SJCRH30 (cell line): ENCODE data around the gene IGFL1. TPM values are rescaled to one million over a fixed set of nuclear protein-coding genes. Genes with fewer than 3 reads are reported as not detected.
"Not testable (repeated sequence)": the region's sequence is repeated elsewhere in the genome, so short reads cannot be mapped to it uniquely, and the experiment has no call there.

Experiments used
- DNase-seq, 2 experiments: peaks; one replicate each; pipeline ENCODE4 v3.0.0-alpha.2; 2015 to 2020
- H3K27ac ChIP-seq: fragments of 250-450 bp; sonication (Bioruptor Pico); 2 replicates; pipeline ENCODE4 v1.5.1; 2020; ENCODE audit warnings: mild to moderate bottlenecking, moderate library complexity
- H3K27me3 ChIP-seq: fragments of 250-450 bp; sonication (Bioruptor Pico); 2 replicates; pipeline ENCODE4 v1.5.1; 2020; ENCODE audit warnings: mild to moderate bottlenecking, moderate library complexity
- H3K36me3 ChIP-seq: fragments of 250-450 bp; sonication (Bioruptor Pico); 2 replicates; pipeline ENCODE4 v1.5.1; 2020; ENCODE audit warnings: mild to moderate bottlenecking, moderate library complexity
- H3K4me1 ChIP-seq: fragments of 250-450 bp; sonication (Bioruptor Pico); 2 replicates; pipeline ENCODE4 v1.5.1; 2020; ENCODE audit warnings: mild to moderate bottlenecking, moderate library complexity
- H3K4me3 ChIP-seq: fragments of 250-450 bp; sonication (Bioruptor Pico); 2 replicates; pipeline ENCODE4 v1.5.1; 2020; ENCODE audit warnings: mild to moderate bottlenecking, moderate library complexity
- H3K9me3 ChIP-seq: fragments of 250-450 bp; sonication (Bioruptor Pico); replicated peaks from 2 replicates; pipeline ENCODE4 v1.5.1; 2020; ENCODE audit warnings: mild to moderate bottlenecking, moderate library complexity
- total RNA-seq: library from RNA; depleted of rRNA; stranded (reverse); fragments of >200 nt; shearing (Covaris generic); gene quantifications from 2 replicates; pipeline ENCODE4 v1.2.3, GENCODE V29; 2014; rRNA removed

IGFL1 gene
- not detected in 2 replicates for total RNA-seq

DNA sequence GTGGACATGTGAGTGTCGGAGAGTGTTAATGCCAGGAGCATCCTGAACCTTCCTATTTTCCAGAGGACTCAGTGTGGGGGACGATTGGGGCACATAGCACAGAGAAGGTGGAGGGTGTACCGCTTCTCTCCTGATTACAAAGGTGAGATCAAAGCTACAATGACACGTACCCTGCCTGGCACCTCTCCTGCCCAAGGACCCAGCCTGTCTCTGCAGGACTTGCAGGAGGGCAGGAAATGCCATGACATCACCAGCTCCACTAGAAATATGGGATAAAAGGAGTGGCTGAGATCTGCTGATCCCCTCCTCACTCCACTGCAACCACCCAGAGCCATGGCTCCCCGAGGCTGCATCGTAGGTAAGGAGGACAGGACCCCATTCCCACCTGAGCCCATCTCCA is at the start of gene IGFL1:
IGFL1 (plus strand) TSS at position 301 of the 400 bp plus-strand sequence; CDS start at position 334, 33 bp downstream.
- H3K9me3 ChIP-seq = no peaks in the 10 kb centered on the region
- H3K27me3 ChIP-seq = peaks cover 4% of the 10 kb centered on the region; the same call in 1 of the 2 replicates
- no peak within 1 kb of the TSS for H3K27ac ChIP-seq
- no peaks in the 10 kb centered on the region for H3K4me1 ChIP-seq
- no peaks in the 10 kb centered on the region for H3K36me3 ChIP-seq
- no peak for DNase-seq
- no peak within 1 kb of the TSS for H3K4me3 ChIP-seq

DNA sequence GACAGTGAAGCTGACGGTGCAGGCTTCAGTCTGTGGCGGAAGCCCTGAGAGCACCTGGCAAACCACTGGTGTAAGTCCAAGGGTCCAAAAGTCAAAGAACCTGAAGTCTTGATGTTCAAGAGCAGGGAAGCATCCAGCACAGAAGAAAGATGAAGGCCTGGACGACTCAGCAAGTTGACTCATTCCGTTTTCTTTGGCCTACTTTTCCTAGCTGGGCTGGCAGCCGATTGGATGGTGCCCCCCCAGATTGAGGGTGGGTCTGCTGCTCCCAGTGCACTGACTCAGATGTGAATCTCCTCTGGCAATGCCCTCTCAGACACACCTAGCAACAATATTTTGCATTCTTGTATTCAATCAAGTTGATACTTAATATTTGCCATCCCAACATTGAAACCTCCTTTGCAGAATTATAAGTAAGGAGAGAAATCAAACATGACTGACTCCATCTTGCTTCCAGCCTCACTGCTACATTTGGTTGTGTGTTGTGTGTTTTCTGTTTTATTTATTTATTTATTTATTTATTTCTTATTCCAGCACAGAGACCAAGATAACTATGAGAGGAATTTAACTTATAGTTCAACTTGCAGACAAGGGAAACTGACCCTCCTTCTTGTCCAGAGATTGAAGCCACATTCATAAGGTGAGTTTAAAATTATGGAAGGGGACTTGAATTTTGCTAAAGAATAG is 48.7 kb upstream of the IGFL1 start:
- Histone ChIP-seq H3K4me1 (no peaks in the 10 kb centered on the region), H3K9me3 (no peaks in the 10 kb centered on the region), H3K36me3 (no peaks in the 10 kb centered on the region), H3K27me3 (no peaks in the 10 kb centered on the region; the same call in 1 of the 2 replicates), H3K27ac (no peak overlapping the region), H3K4me3 (no peak overlapping the region)
- no peak for DNase-seq

DNA sequence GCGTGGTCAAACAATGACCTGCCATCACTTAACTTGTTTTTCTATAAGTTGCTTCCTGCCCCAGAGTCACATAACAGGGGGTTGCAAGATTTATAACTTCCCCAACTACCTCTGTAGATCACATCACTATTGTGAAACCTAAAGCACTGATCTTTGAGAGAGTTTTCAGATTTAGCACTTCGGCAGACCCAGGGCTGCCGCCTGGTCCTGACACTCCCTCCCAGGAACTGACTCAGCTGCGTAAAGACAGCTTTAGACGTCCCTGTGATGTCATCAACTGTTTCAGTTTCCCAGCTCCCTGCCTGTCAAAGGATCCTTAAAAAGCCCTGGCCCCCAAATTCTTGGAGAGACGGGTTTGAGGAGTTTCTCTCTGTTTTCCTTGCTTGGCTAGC is 48.2 kb upstream of the IGFL1 start:
- Histone ChIP-seq H3K36me3 (no peaks in the 10 kb centered on the region), H3K9me3 (no peaks in the 10 kb centered on the region), H3K4me3 (no peak overlapping the region), H3K4me1 (no peaks in the 10 kb centered on the region), H3K27ac (no peak overlapping the region), H3K27me3 (peaks cover 4% of the 10 kb centered on the region; the same call in 1 of the 2 replicates)
- no peak for DNase-seq

DNA sequence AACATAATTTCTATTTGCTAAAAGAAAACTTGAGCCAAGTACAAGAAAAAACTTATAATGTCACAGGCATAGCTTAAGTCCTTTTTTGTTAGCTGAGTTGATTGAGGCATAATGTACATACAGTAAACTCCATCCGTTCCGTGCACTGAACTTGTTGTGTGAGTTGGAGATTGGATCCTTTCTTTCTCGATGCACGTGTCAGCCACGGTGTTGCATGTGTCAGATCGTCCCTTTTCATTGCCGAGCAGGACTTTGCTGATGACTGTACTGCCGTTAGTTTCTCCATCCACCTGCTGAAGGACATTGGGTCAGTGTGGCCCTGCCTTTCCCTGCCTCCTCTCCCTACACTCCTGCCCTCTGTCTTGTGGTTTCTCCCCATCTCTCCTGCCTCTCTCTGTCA is 47.1 kb upstream of the IGFL1 start:
- no peak for DNase-seq
- no peak overlapping the region for H3K27ac ChIP-seq
- H3K4me1 ChIP-seq = no peaks in the 10 kb centered on the region
- H3K9me3 ChIP-seq = no peaks in the 10 kb centered on the region
- peaks cover 8% of the 10 kb centered on the region; the same call in 1 of the 2 replicates for H3K27me3 ChIP-seq
- no peaks in the 10 kb centered on the region for H3K36me3 ChIP-seq
- H3K4me3 ChIP-seq = no peak overlapping the region

DNA sequence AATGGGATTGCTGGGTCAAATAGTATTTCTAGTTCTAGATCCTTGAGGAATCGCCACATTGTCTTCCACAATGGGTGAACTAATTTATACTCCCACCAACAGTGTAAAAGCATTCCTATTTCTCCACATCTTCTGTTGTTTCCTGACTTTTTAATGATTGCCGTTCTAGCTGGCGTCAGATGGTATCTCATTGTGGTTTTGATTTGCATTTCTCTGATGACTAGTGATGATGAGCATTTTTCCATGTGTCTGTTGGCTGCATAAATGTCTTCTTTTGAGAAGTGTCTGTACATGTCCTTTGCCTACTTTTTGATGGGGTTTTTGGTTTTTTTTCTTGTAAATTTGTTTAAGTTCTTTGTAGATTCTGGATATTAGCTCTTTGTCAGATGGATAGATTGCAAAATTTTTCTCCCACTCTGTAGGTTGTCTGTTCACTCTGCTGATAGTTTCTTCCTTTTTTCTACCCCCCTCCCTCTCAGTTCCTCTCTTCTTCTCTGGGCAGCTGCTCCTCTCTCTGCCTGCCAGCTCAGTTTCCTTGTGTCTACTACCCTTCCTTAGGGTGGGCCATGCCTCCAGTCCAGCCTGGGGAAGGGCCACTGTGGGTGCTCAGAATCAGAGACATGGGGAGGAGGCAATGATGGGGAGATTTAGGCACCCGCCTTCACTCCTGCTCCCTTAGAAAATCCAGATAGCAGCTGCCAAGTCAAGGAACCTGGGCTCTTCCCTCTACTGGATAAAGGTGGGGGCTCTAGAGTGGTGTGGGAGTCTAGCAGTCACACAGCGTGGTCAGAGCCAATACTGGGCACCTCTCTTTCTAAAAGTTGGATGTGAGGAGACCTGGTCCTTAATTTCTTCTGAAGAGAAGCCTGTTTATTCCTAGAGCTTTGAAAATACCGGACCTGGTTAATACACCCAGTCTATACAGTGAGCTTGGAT is 44.5 kb upstream of the IGFL1 start:
- not testable (repeated sequence) for H3K36me3 ChIP-seq, H3K4me3 ChIP-seq, DNase-seq, H3K9me3 ChIP-seq, H3K27ac ChIP-seq, H3K4me1 ChIP-seq
- peaks cover 24% of the 10 kb centered on the region for H3K27me3 ChIP-seq

DNA sequence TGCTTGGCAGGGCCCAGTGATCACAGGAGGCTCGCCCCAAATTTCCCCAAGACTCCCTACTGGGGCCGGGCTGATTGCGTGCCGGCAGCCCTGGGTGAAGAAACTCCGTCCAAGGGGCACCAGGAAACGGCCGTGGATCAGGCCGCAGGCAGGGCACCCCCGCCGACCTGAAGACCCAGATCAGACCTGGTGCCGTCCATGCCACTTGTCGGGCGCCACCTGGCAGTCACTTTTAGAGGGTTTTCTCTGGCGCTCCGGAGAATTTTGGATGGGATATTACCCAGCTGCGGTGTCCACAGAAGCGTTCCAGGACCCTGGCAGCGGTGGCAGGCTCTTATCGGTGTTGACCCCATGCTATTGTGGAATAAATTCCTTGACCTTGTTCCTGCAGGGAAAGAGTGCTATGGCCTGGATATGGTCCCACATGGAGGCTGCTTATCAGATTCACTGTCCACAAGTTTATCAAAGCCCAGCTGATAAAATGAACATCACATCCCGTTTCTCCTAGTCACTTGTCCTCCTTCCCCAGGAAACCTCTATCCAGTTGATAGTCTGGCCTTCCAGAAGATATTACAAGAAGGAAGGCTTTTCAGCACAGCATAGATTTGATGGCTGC is 43.3 kb upstream of the IGFL1 start:
- H3K36me3 ChIP-seq = no peaks in the 10 kb centered on the region
- no peak overlapping the region for H3K4me3 ChIP-seq
- H3K9me3 ChIP-seq = no peaks in the 10 kb centered on the region
- peaks cover 27% of the 10 kb centered on the region for H3K27me3 ChIP-seq
- DNase-seq = no peak
- H3K27ac ChIP-seq = no peak overlapping the region
- H3K4me1 ChIP-seq = no peaks in the 10 kb centered on the region

DNA sequence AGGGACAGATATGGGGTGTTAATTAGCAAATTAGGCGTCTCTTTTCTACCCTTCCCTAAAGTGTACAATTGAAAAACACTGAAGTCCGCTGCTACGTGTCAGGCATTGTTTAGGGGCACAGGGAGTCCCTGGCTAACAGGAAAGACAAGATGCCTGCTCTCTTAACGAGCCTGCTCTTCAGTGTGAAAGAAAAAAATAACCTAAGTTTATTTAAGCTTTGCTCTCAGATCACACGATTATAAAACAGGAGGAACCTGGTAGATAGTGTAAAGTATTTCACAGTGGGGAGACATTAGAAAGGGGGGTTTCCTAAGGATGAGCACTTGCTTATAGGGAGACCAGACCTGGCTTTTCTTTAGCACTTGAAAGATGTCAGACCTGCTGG is 42.8 kb upstream of the IGFL1 start:
- Histone ChIP-seq H3K9me3 (no peaks in the 10 kb centered on the region), H3K4me3 (no peak overlapping the region), H3K4me1 (no peaks in the 10 kb centered on the region), H3K36me3 (no peaks in the 10 kb centered on the region), H3K27ac (no peak overlapping the region), H3K27me3 (peaks cover 27% of the 10 kb centered on the region)
- DNase-seq = no peak

DNA sequence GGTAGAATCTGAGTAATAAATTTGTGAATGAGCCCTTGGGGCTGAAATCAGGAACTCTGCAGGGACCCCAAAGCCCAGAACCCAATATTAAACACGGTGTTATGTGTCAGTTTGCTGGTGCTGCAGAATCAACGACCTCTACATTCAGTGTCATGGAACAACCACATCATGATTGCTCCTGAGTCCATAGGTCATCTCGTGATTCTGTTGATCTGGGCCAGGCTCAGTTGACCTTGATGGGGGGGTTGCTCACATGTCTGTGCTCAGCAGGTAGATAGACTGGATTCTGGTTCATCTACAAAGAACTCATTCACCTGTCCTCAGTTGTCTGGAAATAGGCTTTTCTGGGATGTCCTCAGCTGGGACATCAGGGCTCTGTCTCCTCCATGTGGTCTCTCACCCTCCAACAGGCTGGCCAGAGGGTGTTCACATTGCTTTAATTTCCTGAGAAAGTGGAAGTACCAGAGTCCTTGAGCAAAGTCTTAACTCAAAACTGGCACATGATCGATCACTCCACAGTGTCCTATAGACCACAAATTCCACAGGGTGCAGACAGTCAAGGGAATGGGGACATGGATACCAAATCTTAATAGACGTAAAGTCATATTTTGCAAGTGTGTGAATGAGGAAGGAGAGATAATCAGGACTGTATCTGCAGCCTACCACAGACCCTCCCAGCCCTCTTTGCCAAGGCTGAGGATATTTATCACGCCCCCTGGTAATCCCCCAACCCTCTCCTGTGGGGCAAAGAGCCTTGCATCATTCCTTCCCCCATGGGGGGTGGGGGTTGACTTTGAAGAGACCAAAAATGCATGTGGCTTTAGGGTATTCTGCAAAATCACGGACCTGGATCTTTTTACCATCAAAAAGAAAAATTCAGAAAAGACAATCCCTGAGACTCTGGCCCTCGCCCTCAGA is 39.3 kb upstream of the IGFL1 start:
- Histone ChIP-seq H3K4me1 (no peaks in the 10 kb centered on the region), H3K9me3 (no peaks in the 10 kb centered on the region), H3K4me3 (no peak overlapping the region), H3K36me3 (no peaks in the 10 kb centered on the region), H3K27ac (no peak overlapping the region), H3K27me3 (peaks cover 40% of the 10 kb centered on the region)
- DNase-seq = no peak

DNA sequence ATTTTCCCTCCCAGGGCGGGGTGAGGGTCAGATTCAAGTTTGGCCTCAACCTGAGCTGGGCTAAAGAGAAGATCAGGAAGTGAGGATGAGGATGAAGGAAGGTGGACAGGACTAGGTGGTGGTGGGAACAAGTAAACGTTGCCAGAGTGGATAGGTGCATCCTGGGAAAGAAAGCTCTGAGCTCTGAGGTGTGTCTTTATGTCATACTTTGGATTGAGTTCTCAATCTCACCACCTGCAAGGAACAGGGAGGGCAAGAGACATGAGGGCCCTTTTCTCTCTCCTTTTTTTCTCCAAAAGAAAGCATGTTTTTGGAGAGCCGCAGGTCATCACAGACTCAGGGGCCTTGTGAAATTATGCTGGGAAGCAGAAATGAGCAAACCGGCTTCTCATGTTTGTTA is 38.2 kb upstream of the IGFL1 start:
- Histone ChIP-seq H3K4me3 (no peak overlapping the region), H3K4me1 (no peaks in the 10 kb centered on the region), H3K9me3 (no peaks in the 10 kb centered on the region), H3K36me3 (no peaks in the 10 kb centered on the region), H3K27me3 (peaks cover 37% of the 10 kb centered on the region), H3K27ac (no peak overlapping the region)
- DNase-seq = no peak

DNA sequence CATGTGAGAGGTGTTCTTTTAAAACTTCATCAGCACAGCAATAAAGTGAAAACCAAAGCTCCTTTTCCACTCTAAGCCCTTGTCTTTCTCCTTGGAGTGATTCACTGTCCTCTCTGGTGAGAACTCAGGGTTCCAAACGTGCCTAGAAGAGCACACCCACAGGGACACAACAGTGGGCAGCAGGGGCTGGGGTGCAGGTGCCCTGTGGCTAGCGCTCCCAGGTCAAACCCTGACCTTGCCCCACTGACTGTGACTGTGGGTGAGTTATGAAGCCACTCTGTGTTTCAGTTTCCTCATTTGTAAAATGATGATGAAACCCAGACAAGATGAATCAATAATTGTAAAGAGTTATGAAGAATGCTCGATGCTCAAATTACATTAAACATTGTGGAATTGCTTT is 37.6 kb upstream of the IGFL1 start:
- Histone ChIP-seq H3K27me3 (peaks cover 33% of the 10 kb centered on the region), H3K36me3 (no peaks in the 10 kb centered on the region), H3K4me3 (no peak overlapping the region), H3K4me1 (no peaks in the 10 kb centered on the region), H3K27ac (no peak overlapping the region), H3K9me3 (no peaks in the 10 kb centered on the region)
- no peak for DNase-seq

DNA sequence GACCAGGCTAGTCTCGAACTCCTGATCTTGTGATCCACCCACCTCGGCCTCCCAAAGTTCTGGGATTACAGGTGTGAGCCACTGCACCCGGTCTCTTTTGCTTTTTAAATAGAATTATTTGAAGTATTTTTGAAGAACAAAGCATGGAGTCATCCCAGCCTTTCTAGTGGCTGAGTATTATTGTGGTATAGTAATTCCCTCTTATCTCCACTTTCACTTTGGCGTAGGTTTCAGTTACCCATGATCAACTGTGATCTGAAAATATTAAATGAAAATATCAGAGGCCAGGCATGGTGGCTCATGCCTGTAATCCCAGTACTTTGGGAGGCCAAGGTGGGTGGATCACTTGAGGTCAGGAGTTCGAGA is 36.9 kb upstream of the IGFL1 start:
- not testable (repeated sequence) for H3K27ac ChIP-seq, H3K9me3 ChIP-seq, H3K36me3 ChIP-seq, DNase-seq, H3K4me3 ChIP-seq, H3K4me1 ChIP-seq
- H3K27me3 ChIP-seq = peaks cover 33% of the 10 kb centered on the region

DNA sequence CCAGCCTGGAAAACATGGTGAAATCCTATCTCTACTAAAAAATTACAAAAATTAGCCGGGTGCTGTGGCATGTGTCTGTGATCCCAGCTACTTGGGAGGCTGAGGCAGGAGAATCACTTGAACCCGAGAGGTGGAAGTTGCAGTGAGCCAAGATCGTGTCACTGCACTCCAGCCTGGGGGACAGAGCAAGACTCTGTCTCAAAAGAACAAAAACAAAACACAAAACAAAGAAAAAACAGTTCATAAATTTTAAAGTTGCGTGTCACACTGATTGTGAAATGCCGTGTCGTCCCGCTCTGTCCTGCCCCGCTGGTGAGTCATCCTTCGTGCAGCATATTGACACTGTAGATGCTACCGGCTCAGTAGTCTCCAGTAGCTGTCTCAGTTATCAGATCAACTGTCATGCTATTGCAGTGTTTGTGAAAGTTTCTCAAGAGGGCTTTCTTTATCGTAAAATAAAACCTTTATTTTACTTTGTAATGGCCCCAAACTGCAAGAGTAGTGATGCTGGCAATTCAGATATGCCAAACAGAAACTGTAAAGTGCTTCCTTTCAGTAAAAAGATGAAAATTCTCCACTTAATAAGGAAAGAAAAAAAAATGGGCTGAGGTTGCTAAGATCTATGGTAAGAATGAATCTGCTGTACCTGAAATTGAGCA is 36.4 kb upstream of the IGFL1 start:
- Histone ChIP-seq H3K27ac (no peak overlapping the region), H3K9me3 (no peaks in the 10 kb centered on the region), H3K4me3 (no peak overlapping the region), H3K4me1 (no peaks in the 10 kb centered on the region), H3K27me3 (peaks cover 33% of the 10 kb centered on the region), H3K36me3 (no peaks in the 10 kb centered on the region)
- DNase-seq = no peak

DNA sequence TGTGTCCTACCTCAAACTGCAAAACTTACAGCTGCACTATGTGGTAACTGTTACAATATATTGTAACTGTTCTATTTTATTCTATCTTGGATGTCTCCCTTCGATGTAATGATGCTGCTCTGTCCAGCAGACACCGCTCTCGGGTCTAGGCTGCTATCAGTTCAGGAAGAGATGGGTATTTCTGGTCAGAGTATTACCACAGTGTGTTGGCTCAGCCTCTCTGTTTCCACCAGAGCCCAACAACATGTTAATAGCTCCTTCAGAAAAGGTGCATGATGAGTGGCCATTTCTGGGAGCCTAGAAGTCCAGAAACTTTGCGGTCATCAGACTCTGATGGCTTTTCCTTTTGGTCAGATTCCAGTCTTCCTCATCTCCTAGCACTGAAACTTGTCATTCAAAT is 35.9 kb upstream of the IGFL1 start:
- H3K36me3 ChIP-seq = no peaks in the 10 kb centered on the region
- H3K27ac ChIP-seq = no peak overlapping the region
- H3K4me1 ChIP-seq = no peaks in the 10 kb centered on the region
- no peak overlapping the region for H3K4me3 ChIP-seq
- H3K9me3 ChIP-seq = no peaks in the 10 kb centered on the region
- DNase-seq = no peak
- H3K27me3 ChIP-seq = peaks cover 29% of the 10 kb centered on the region

DNA sequence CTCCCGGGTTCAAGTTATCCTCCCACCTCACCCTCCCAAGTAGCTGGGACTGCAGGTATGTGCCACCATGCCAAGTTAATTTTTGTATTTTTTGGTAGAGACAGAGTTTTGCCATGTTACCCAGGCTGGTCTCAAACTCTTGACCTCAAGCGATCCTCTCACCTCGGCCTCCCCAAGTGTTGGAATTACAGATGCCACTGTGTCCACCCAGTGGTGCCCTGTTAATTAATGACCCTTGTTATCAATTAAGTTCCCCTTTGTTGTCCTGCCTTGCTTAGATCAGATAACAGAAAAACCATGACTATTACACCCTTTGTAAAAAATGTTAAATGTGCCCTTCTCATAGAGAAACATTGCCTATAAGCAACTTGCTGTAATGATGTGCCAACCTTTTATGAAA is 34.4 kb upstream of the IGFL1 start:
- no peaks in the 10 kb centered on the region for H3K9me3 ChIP-seq
- no peak overlapping the region for H3K27ac ChIP-seq
- DNase-seq = no peak
- no peaks in the 10 kb centered on the region for H3K36me3 ChIP-seq
- no peak overlapping the region for H3K4me3 ChIP-seq
- no peaks in the 10 kb centered on the region for H3K4me1 ChIP-seq
- H3K27me3 ChIP-seq = peaks cover 16% of the 10 kb centered on the region
